Neuronal stem cell (in vitro differentiated cells): ENCODE measurements around the gene KCTD16.

ENCODE experiments used
- DNase-seq: peaks from one replicate; pipeline ENCODE4 v3.0.0-alpha.2; 2013; ENCODE audit warnings: low spot score
- H2AFZ ChIP-seq: one replicate; pipeline ENCODE4 v1.6.1; 2013; ENCODE audit warnings: mild to moderate bottlenecking, low read length, inconsistent platforms
- H2AK5ac ChIP-seq: 2 replicates; pipeline ENCODE4 v1.6.1; 2013; ENCODE audit warnings: low read depth, mild to moderate bottlenecking, inconsistent platforms, low read length, moderate library complexity, mixed read lengths
- H2BK120ac ChIP-seq: 2 replicates; pipeline ENCODE4 v1.6.1; 2013; ENCODE audit warnings: low read depth, mild to moderate bottlenecking, inconsistent platforms, low read length, moderate library complexity, mixed read lengths
- H2BK12ac ChIP-seq: one replicate; pipeline ENCODE4 v1.6.1; 2013; ENCODE audit warnings: low read length, inconsistent platforms
- H2BK15ac ChIP-seq: 2 replicates; pipeline ENCODE4 v1.6.1; 2013; ENCODE audit warnings: mild to moderate bottlenecking, low read length, inconsistent platforms, mixed read lengths
- H2BK5ac ChIP-seq: one replicate; pipeline ENCODE4 v1.6.1; 2013; ENCODE audit warnings: inconsistent platforms, mild to moderate bottlenecking, low read length, moderate library complexity
- H3K14ac ChIP-seq: one replicate; pipeline ENCODE4 v1.6.1; 2013; ENCODE audit warnings: low read length, inconsistent platforms
- H3K18ac ChIP-seq: 2 replicates; pipeline ENCODE4 v1.6.1; 2013; ENCODE audit warnings: low read length, inconsistent platforms
- H3K23ac ChIP-seq: 2 replicates; pipeline ENCODE4 v1.6.1; 2013; ENCODE audit warnings: low read depth, mild to moderate bottlenecking, mixed read lengths, low read length, inconsistent platforms; ENCODE audit not compliant: poor library complexity
- H3K27ac ChIP-seq: replicated peaks from 3 replicates; pipeline ENCODE4 v1.5.1; 2013; ENCODE audit warnings: low read length, inconsistent platforms
- H3K27me3 ChIP-seq, 3 experiments: 2 replicates each; pipeline ENCODE4 v1.6.1; 2013; ENCODE audit warnings: low read length in 3 of 3, mild to moderate bottlenecking in 2 of 3, inconsistent platforms in 1 of 3, low read depth in 1 of 3, mixed read lengths in 1 of 3, moderate library complexity in 1 of 3; ENCODE audit not compliant: control insufficient read depth in 3 of 3, insufficient read depth in 3 of 3
- H3K36me3 ChIP-seq, 2 donors: replicated peaks in 1 of 2; 2 replicates each; pipeline ENCODE4 v1.6.1; 2013; ENCODE audit warnings: low read length in 2 of 2; ENCODE audit not compliant: control insufficient read depth in 2 of 2, insufficient read depth in 2 of 2
- H3K4ac ChIP-seq: 2 replicates; pipeline ENCODE4 v1.6.1; 2013; ENCODE audit warnings: inconsistent platforms, mild to moderate bottlenecking, low read length, moderate library complexity
- H3K4me1 ChIP-seq, 2 donors: 1 replicate in 1 of 2; 2 replicates in 1 of 2; pipeline ENCODE4 v1.6.1; 2013; ENCODE audit warnings: low read length in 2 of 2, low read depth in 1 of 2; ENCODE audit not compliant: control insufficient read depth in 2 of 2, insufficient read depth in 1 of 2
- H3K4me2 ChIP-seq: one replicate; pipeline ENCODE4 v1.6.1; 2013; ENCODE audit warnings: mild to moderate bottlenecking, low read length, inconsistent platforms; ENCODE audit not compliant: insufficient read depth, poor library complexity, severe bottlenecking
- H3K4me3 ChIP-seq, 2 donors: 2 replicates each; pipeline ENCODE4 v1.5.1; 2013; ENCODE audit warnings: low read length in 2 of 2, mild to moderate bottlenecking in 2 of 2, inconsistent platforms in 1 of 2, moderate library complexity in 1 of 2
- H3K79me1 ChIP-seq: one replicate; pipeline ENCODE4 v1.6.1; 2013; ENCODE audit warnings: low read depth, mild to moderate bottlenecking, inconsistent platforms, low read length, moderate library complexity
- H3K9ac ChIP-seq: one replicate; pipeline ENCODE4 v1.6.1; 2013; ENCODE audit warnings: mild to moderate bottlenecking, low read depth, low read length, inconsistent platforms; ENCODE audit not compliant: poor library complexity
- H3K9me3 ChIP-seq, 2 donors: replicated peaks in 1 of 2; 2 replicates each; pipeline versions ENCODE3 to v1.6.1; 2013; ENCODE audit warnings: low read length in 2 of 2, mild to moderate bottlenecking in 2 of 2, inconsistent platforms in 1 of 2, low read depth in 1 of 2, mixed read lengths in 1 of 2, moderate library complexity in 1 of 2; ENCODE audit not compliant: control insufficient read depth in 2 of 2, insufficient read depth in 1 of 2
- H4K8ac ChIP-seq: one replicate; pipeline ENCODE4 v1.6.1; 2013; ENCODE audit warnings: low read depth, mild to moderate bottlenecking, inconsistent platforms, low read length, moderate library complexity
- H4K91ac ChIP-seq: one replicate; pipeline ENCODE4 v1.6.1; 2013; ENCODE audit warnings: low read length, low read depth, mild to moderate bottlenecking, inconsistent platforms; ENCODE audit not compliant: poor library complexity
- WGBS, 2 donors: extraction: QIAGEN DNeasy Blood & Tissue Kit; methylation state at CpG; one replicate each; pipeline ENCODE4 v1.1.7; 2013; ENCODE audit warnings: missing lambda C conversion rate in 2 of 2, mixed read lengths in 1 of 2; ENCODE audit not compliant: insufficient read length in 2 of 2, insufficient replicate concordance in 1 of 2; ENCODE audit errors: extremely low coverage in 2 of 2; 5-methylcytosine and 5-hydroxymethylcytosine counted together

The KCTD16 gene

GRCh38 chr5:144462577-144462976, 291.9 kb downstream of the KCTD16 start:
- Histone ChIP-seq H3K9ac (no peak overlapping the region), H2BK12ac (no peak overlapping the region), H3K9me3 (no peaks in the 10 kb centered on the region), H3K27me3 (no peaks in the 10 kb centered on the region), H2BK5ac (no peak overlapping the region), H2BK15ac (no peak overlapping the region), H3K79me1 (no peaks in the 10 kb centered on the region), H3K36me3 (no peaks in the 10 kb centered on the region), H4K8ac (no peak overlapping the region), H3K4me3 (no peak overlapping the region), H3K4me2 (no peak overlapping the region), H3K18ac (no peak overlapping the region), H3K23ac (no peak overlapping the region), H3K4me1 (peaks cover 0 to 2% of the 10 kb centered on the region in 2 donors), H2BK120ac (no peak overlapping the region), H3K27ac (no peak overlapping the region), H4K91ac (no peak overlapping the region), H3K14ac (no peak overlapping the region), H2AFZ (no peak overlapping the region), H3K4ac (no peak overlapping the region), H2AK5ac (no peak overlapping the region)
- no CpG with 5 or more reads among the region's 2 CpGs for WGBS, 2 donors
- DNase-seq = no peak

GRCh38 chr5:144463481-144464223, 293.0 kb downstream of the KCTD16 start:
- H3K27ac ChIP-seq = no peak overlapping the region
- H2BK15ac ChIP-seq = no peak overlapping the region
- no CpG with 5 or more reads among the region's 3 CpGs for WGBS, 2 donors

DNA sequence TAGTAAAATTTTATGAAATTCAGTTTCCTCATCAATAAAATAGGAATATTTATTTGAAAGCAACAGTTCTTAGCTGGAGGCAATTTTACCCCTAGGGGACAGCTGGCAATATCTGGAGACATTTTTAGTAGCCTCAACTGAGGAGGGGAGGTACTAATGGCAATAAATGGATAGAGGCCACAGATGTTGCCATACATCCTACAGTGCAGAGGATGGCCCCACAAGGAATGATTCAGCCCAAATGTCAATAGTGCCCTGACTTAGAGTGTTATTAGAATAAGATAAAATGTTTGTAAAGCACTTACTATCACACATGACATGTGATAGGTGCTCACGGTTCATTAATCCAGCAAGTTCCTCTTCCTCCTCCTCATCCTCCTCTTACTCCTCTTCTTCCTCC, 293.6 kb downstream of the KCTD16 start:
- no peak overlapping the region for H3K18ac ChIP-seq
- H2AK5ac ChIP-seq = no peak overlapping the region
- no peak for DNase-seq
- H2BK120ac ChIP-seq = no peak overlapping the region
- no peak overlapping the region for H4K8ac ChIP-seq
- no peak overlapping the region for H3K4me3 ChIP-seq
- no peak overlapping the region for H4K91ac ChIP-seq
- no peaks in the 10 kb centered on the region for H3K27me3 ChIP-seq
- no peak overlapping the region for H3K4me2 ChIP-seq
- no peak overlapping the region for H3K27ac ChIP-seq
- no peak overlapping the region for H3K9ac ChIP-seq
- H2AFZ ChIP-seq = no peak overlapping the region
- no CpG with 5 or more reads among the region's 1 CpG for WGBS, 2 donors
- no peaks in the 10 kb centered on the region for H3K9me3 ChIP-seq
- H3K4ac ChIP-seq = no peak overlapping the region
- H3K14ac ChIP-seq = no peak overlapping the region
- peaks cover 0 to 5% of the 10 kb centered on the region in 2 donors for H3K4me1 ChIP-seq
- H2BK15ac ChIP-seq = no peak overlapping the region
- H3K23ac ChIP-seq = no peak overlapping the region
- no peaks in the 10 kb centered on the region for H3K79me1 ChIP-seq
- H2BK5ac ChIP-seq = no peak overlapping the region
- H3K36me3 ChIP-seq = no peaks in the 10 kb centered on the region
- H2BK12ac ChIP-seq = no peak overlapping the region

More at GRCh38 chr5:144463481-144464223, 293.0 kb downstream of the KCTD16 start:
- no peak overlapping the region for H2AK5ac ChIP-seq
- H3K23ac ChIP-seq = no peak overlapping the region
- peaks cover 0 to 5% of the 10 kb centered on the region in 2 donors for H3K4me1 ChIP-seq
- no peak overlapping the region for H3K9ac ChIP-seq
- H3K79me1 ChIP-seq = no peaks in the 10 kb centered on the region
- H3K4me3 ChIP-seq = no peak overlapping the region
- DNase-seq = no peak
- no peak overlapping the region for H4K91ac ChIP-seq
- H2BK12ac ChIP-seq = no peak overlapping the region
- no peak overlapping the region for H3K14ac ChIP-seq
- H3K27me3 ChIP-seq = no peaks in the 10 kb centered on the region
- H4K8ac ChIP-seq = no peak overlapping the region
- no peak overlapping the region for H3K4me2 ChIP-seq
- no peaks in the 10 kb centered on the region for H3K9me3 ChIP-seq
- H2AFZ ChIP-seq = no peak overlapping the region
- no peak overlapping the region for H2BK5ac ChIP-seq
- no peak overlapping the region for H2BK120ac ChIP-seq
- H3K36me3 ChIP-seq = no peaks in the 10 kb centered on the region
- H3K18ac ChIP-seq = no peak overlapping the region
- H3K4ac ChIP-seq = no peak overlapping the region

DNA sequence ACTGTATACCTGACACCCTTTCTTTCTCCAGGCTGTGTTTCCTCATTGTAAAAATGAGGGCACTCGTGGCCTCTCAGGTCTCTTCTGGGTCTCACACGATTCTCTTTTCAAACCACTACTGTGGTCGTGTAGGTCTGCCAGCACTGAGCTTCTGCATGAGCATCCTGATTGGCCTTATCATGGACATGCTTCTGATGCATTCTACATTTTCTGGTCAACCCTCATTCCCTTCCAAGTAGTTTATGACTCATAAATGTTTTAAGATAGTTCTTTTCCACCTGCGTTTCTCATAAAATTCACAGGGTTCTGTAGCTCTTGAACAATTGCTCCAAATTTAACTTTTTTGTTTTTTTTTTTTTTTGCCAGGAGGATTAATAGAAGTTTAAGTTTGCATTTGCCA, 294.8 kb downstream of the KCTD16 start:
- no peak for DNase-seq
- no peak overlapping the region for H3K9ac ChIP-seq

More for the DNA sequence above, 294.8 kb downstream of the KCTD16 start:
- Histone ChIP-seq H2BK15ac (no peak overlapping the region), H3K36me3 (no peaks in the 10 kb centered on the region), H2AFZ (no peak overlapping the region), H2BK120ac (no peak overlapping the region), H3K79me1 (no peaks in the 10 kb centered on the region), H3K4ac (no peak overlapping the region), H3K14ac (no peak overlapping the region), H2BK5ac (no peak overlapping the region), H3K27me3 (no peaks in the 10 kb centered on the region), H3K18ac (no peak overlapping the region), H3K23ac (no peak overlapping the region), H3K4me2 (no peak overlapping the region), H2AK5ac (no peak overlapping the region), H4K8ac (no peak overlapping the region), H4K91ac (no peak overlapping the region), H2BK12ac (no peak overlapping the region), H3K4me1 (peaks cover 0 to 5% of the 10 kb centered on the region in 2 donors), H3K9me3 (no peaks in the 10 kb centered on the region), H3K4me3 (no peak overlapping the region), H3K27ac (no peak overlapping the region)
- no CpG with 5 or more reads among the region's 4 CpGs for WGBS, 2 donors
